GM12878 (cell line): ENCODE results near the gene CCDC87. TPM values are rescaled to one million over a fixed set of nuclear protein-coding genes. Genes with fewer than 3 reads are reported as not detected.
"Not testable (repeated sequence)": the region's sequence is repeated elsewhere in the genome, so short reads cannot be mapped to it uniquely, and the experiment has no call there.

Experiments
- ATAC-seq: fragments of 200-7000 bp; cut with Tn5 transposase; 3 replicates; pipeline ENCODE4 v1.9.1; 2020; ENCODE audit warnings: mild to moderate bottlenecking, moderate library complexity
- BruUV-seq: library from RNA; stranded (reverse); fragments of 400-500 nt; replicated peaks from 2 replicates; lab custom pipeline; 2021; lab: Mats Ljungman, UMichigan
- CTCF ChIA-PET: fragments of 300-600 bp; sonication (Branson Sonifier 250); formaldehyde crosslinking; extraction: SDS; loops from one replicate; lab custom pipeline; 2021; ENCODE audit warnings: inconsistent platforms; lab: Yijun Ruan, JAX
- POLR2A ChIA-PET: fragments of 350-600 bp; formaldehyde crosslinking; extraction: SDS; loops from one replicate; lab custom pipeline; 2021; ENCODE audit warnings: inconsistent platforms; lab: Charles Lee
- RAD21 ChIA-PET: fragments of 300-600 bp; sonication (Branson Sonifier 250); formaldehyde crosslinking; loops from one replicate; lab custom pipeline; 2023; ENCODE audit warnings: antibody characterized with exemption; ENCODE audit not compliant: unreplicated experiment; lab: Charles Lee
- SMC1A ChIA-PET: fragments of 300-600 bp; sonication (Branson Sonifier 250); formaldehyde crosslinking; loops from one replicate; lab custom pipeline; 2023; ENCODE audit not compliant: unreplicated experiment, uncharacterized antibody; lab: Charles Lee
- DNase-seq: peaks from one replicate; pipeline ENCODE4 v3.0.0-alpha.2; 2011; ENCODE audit warnings: low read depth, low spot score
- FAIRE-seq: peaks from 3 replicates; lab custom pipeline; 2011; peaks lifted over from hg19 to GRCh38; lab: Jason Lieb, UNC
- H2AFZ ChIP-seq: 2 replicates; pipeline ENCODE4 v1.6.0; 2011; ENCODE audit warnings: low read depth, low read length, control low read depth; ENCODE audit not compliant: control insufficient read depth
- H3K27ac ChIP-seq: 2 replicates; pipeline ENCODE4 v1.5.1; 2011; ENCODE audit warnings: control low read depth; ENCODE audit not compliant: control insufficient read depth, insufficient read depth
- H3K27me3 ChIP-seq, 2 experiments: replicated peaks in 1 of 2; 2 replicates each; pipeline versions ENCODE4 v1.6.0 to v1.6.1; 2011; ENCODE audit warnings: low read length in 1 of 2; ENCODE audit not compliant: control insufficient read depth in 2 of 2, insufficient read depth in 2 of 2
- H3K36me3 ChIP-seq, 2 experiments: 2 replicates each; pipeline ENCODE4 v1.5.1; 2011; ENCODE audit warnings: low read length in 1 of 2; ENCODE audit not compliant: control insufficient read depth in 2 of 2, insufficient read depth in 2 of 2
- H3K4me1 ChIP-seq: 2 replicates; pipeline ENCODE4 v1.6.1; 2011; ENCODE audit warnings: mild to moderate bottlenecking, low read length, moderate library complexity, mixed read lengths; ENCODE audit not compliant: control insufficient read depth, insufficient read depth
- H3K4me2 ChIP-seq: 2 replicates; pipeline ENCODE4 v1.6.0; 2011; ENCODE audit warnings: control low read depth; ENCODE audit not compliant: control insufficient read depth, insufficient read depth
- H3K4me3 ChIP-seq: fragments of 200-600 bp; sonication (generic); 2 replicates; pipeline ENCODE4 v1.5.1; 2016
- H3K79me2 ChIP-seq: 2 replicates; pipeline ENCODE4 v1.6.0; 2011; ENCODE audit warnings: low read length; ENCODE audit not compliant: control insufficient read depth, insufficient read depth
- H3K9ac ChIP-seq: 2 replicates; pipeline ENCODE4 v1.8.0; 2011; ENCODE audit warnings: low read length, control low read depth, mixed read lengths; ENCODE audit not compliant: control insufficient read depth, insufficient read depth
- H3K9me3 ChIP-seq: replicated peaks from 3 replicates; pipeline ENCODE4 v1.5.1; 2011; ENCODE audit warnings: mild to moderate bottlenecking, low read length; ENCODE audit not compliant: control insufficient read depth, insufficient read depth
- H4K20me1 ChIP-seq: 2 replicates; pipeline ENCODE4 v1.6.0; 2011; ENCODE audit not compliant: control insufficient read depth, insufficient read depth
- BHLHE40 ChIP-seq, 2 experiments: fragments of 450-650 bp in 1 of 2; IDR thresholded peaks; 2 replicates each; pipeline ENCODE4 v1.6.1; 2011 to 2017; ENCODE audit warnings: low read depth in 2 of 2, borderline replicate concordance in 1 of 2, improper control_type of control experiment in 1 of 2, low read length in 1 of 2, mild to moderate bottlenecking in 1 of 2
- JUND ChIP-seq: IDR thresholded peaks from 2 replicates; pipeline ENCODE4 v1.6.1; 2012; ENCODE audit warnings: low read depth, mild to moderate bottlenecking, low read length, improper control_type of control experiment, moderate library complexity
- STAT1 ChIP-seq: fragments of 450-650 bp; conservative IDR thresholded peaks from 2 replicates; pipeline ENCODE4 v1.6.1; 2014; ENCODE audit warnings: antibody characterized with exemption, mild to moderate bottlenecking
- WGBS: methylation state at CpG from one replicate; pipeline ENCODE4 v1.1.6; 2016; ENCODE audit warnings: low lambda C conversion rate; ENCODE audit not compliant: insufficient replicate concordance, insufficient coverage; ENCODE audit errors: missing lambda C conversion rate; 5-methylcytosine and 5-hydroxymethylcytosine counted together
- in situ Hi-C: fragments of 300-500 bp; cut with MboI; formaldehyde crosslinking; loops from 9 replicates; pipeline ENCODE4 v1.14.3; 2018; ENCODE audit warnings: mixed read lengths
- intact Hi-C: fragments of 100-400 bp; cut with micrococcal nuclease; formaldehyde crosslinking; loops from one replicate; pipeline ENCODE4 v1.14.2; 2022; ENCODE audit not compliant: unreplicated experiment
- polyA plus RNA-seq, 11 experiments: library from polyadenylated mRNA; depleted of rRNA in 4 of 11; unstranded in 6 of 11; stranded (reverse) in 5 of 11; fragments of >200 nt; fragmentation: Nextera tagmentation in 4 of 11; fragmentation: Illumina TruSeq in 1 of 11; extraction: Ambion mirVana in 4 of 11; extraction: Trizol in 1 of 11; gene quantifications; 1 replicate in 1 of 11; 2 replicates in 10 of 11; pipeline versions ENCODE4 v1.2.1 to v1.2.3, GENCODE V29; 2011 to 2016; ENCODE audit warnings: inconsistent platforms in 2 of 11, missing spikeins in 2 of 11, low read depth in 1 of 11
- total RNA-seq, 4 experiments: library from RNA; depleted of rRNA in 3 of 4; stranded (reverse); fragments of >200 nt in 3 of 4; fragmentation: Illumina TruSeq in 1 of 4; extraction: Trizol in 1 of 4; gene quantifications; 2 replicates each; pipeline versions ENCODE4 v1.2.1 to v1.2.3, GENCODE V29; 2013 to 2021

The CCDC87 gene
- total and polyA plus RNA-seq, 10 of the 15 experiments (the other 5 are each of a cell fraction or from before 2014, with no cell fraction given), result 0.02 to 0.17 (median 0.09) TPM; not detected in 3

DNA sequence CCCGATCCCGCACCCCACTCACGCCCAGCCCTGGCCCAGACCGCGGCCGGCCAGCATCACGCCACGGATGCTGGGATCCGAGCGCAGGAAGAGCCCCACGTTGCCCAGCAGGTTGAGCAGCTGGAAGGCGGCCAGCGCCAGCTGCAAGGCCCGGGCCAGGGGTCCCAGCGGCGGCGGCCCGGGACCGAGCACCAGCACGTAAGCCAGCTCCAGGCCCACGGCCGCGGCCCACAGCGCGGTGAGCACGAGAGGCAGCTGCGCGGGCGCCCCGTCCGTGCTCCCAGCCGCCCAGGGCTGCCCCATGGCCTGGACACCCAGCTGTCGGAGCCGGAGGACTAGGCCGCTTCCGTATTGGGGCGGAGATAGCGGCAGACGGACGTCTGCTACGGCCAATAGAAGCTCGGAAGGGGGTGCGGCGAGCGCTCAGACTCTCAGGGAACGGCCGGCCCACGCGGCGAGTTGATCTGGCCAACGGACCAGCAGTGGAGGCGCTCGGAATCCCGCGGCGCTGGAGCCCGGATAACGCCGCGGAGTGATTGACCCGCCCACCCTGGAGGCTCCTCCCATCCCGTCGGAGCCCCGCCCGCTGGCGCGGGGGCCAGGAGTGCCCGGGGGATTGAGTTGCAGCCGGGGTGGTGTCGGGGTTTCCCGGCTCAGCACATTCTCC lies 47.0 kb downstream of the CCDC87 start, which contains the start of gene ZDHHC24 (continued):
- TF ChIP-seq JUND, result no peak
- 0 out of 2 replicates have a peak, but pooled peaks have one; percentile 71 for TF ChIP-seq STAT1
- TF ChIP-seq, all 136 proteins: peak for 37

DNA sequence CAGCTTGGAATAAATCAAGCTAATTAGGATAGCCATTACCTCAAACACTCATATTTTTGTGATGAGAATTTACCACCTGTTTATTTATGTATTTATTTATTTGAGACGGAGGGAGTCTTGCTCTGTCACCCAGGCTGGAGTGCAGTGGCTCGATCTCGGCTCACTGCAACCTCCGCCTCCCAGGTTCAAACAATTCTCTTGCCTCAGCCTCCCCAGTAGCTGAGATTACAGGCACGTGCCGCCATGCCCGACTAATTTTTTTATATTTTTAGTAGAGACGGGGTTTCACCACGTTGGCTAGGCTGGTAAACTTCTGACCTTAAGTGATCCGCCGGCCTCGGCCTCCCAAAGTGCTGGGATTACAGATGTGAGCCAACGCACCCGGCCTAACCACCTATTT lies 47.9 kb downstream of the CCDC87 start:
- H3K9me3 ChIP-seq, H3K79me2 ChIP-seq, H3K27me3 ChIP-seq, in situ Hi-C loops, ATAC-seq, DNase-seq: not testable (repeated sequence)
- 7% methylated on average over 14 of the region's 14 CpGs for WGBS
- TF ChIP-seq BHLHE40 (IDR thresholded peaks at IDR 0.05; ENCODE audit: borderline replicate concordance in 1 of 2, low read depth in 2 of 2, low read length in 1 of 2), result peak; percentile 55 to 90; a peak in 3 of 4 replicates
- TF ChIP-seq, all 136 proteins: peak for 1; not testable (repeated sequence) for 135
- Histone ChIP-seq H3K4me2 (peak overlapping the region; percentile 82), H3K9ac (peak overlapping the region; percentile 79), H3K4me3 (peak overlapping the region; percentile 86), H3K27ac (peak overlapping the region; percentile 72), H2AFZ (peak overlapping the region; percentile 3; the same call in 1 of the 2 replicates)
- H3K36me3 ChIP-seq, intact Hi-C loops, FAIRE-seq, H4K20me1 ChIP-seq, H3K4me1 ChIP-seq: not testable (repeated sequence)
- ChIA-PET RAD21 (interaction anchor here (0.6 to 2.9 kb wide), 5 partner anchors 65 to 1915 kb away, joined by 3 to 37 read pairs (median 3); partner anchors contain the start of genes DPP3, RBM4 and RBM4B), CTCF (interaction anchor here (0.6 to 4.3 kb wide), 3 partner anchors 17 to 133 kb away, joined by 3 to 32 read pairs (median 3); partner anchors contain the start of genes RBM14 and RBM4B), SMC1A (interaction anchor here (0.6 to 5.6 kb wide), 6 partner anchors 15 to 1106 kb away, joined by 3 to 37 read pairs (median 3); partner anchors contain the start of genes RBM4 and RBM4B), POLR2A (interaction anchor here (0.6 to 4.0 kb wide), 7 partner anchors 47 to 582 kb away, joined by 3 to 26 read pairs (median 5); partner anchors contain the start of genes CCDC87, CCS, DPP3 and PELI3)
- BruUV-seq, result TSS peak; percentile 87
